NCI-H774 (cell line): ENCODE measurements around the gene BEND6.

Experiments used
- DNase-seq: peaks from one replicate; lab custom pipeline; 2025; lab: John Stamatoyannopoulos, UW

Gene BEND6

DNA sequence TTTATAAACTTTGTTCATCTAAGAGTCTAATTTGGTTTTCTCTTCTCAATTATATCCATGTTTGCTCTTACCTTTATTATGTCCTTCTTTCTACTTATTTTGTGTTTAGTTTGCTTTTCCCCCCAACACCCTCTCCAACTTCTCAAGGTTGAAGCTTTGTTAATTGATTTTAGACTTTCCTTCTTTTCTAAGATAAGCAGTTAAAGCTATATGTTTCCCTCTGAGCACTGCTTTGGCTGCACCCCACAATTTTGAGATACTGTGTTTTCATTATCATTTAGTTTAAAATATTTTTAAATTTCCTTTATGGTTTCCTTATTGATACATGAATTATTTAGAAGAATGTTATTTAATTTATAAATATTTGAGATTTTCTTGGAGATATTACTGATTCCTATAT is 13.9 kb upstream of the BEND6 start:
- no peak for DNase-seq

DNA sequence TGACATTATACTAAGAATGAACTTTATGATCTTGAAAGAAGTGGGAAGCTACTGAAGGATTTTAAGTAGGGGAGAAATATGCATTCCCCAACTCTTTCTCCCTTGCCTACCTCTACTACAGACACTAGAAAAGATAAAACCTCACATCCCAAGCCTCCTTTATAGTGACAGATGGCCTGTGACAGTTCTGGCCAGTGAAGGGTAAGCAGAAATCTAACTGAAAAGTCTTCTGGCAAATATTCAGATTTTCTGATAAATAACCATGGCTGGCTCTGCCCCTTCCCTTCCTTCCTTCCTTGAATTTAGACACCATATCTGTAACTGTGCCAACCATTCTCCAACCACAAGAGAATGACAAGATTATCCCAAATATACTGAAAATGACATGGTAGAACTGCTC is 10.2 kb upstream of the BEND6 start:
- DNase-seq, result no peak

DNA sequence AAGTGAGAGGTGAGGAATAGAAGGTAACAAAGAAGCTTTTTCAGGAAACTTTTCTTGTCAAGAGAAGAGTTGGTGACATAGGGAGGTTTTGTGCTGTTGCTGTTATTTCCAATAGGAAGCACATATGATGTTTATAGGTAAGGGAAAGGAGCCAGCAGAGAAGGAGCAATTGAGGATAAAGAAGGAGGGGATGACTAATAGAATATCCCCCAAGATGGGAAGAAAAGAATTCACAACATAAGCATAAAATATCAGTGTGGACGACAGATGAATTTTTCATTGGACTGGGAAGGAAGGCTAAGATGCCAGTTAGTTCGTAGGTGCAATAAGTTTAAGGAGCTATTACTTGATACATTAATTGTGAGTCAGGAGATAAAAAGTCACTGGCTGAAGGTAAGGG is 8.5 kb upstream of the BEND6 start:
- no peak for DNase-seq

DNA sequence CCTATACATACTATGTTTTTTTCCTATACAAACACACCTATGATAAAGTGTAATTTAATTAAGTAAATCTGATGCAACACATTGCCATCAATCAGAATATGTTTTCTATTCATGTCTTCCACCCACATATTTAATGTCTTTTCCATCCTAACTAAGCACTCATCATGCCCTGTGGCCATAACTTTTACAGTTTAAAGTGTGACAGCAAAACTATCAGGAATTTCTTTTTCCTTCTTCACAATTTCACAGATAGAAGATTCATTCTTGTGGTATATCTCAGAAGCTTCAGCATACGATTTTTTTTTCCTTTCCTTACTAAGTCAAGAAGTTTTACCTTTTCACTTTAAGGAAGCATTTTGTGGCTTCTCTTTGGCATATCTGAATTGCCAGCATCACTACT is 7.0 kb upstream of the BEND6 start:
- no peak for DNase-seq

DNA sequence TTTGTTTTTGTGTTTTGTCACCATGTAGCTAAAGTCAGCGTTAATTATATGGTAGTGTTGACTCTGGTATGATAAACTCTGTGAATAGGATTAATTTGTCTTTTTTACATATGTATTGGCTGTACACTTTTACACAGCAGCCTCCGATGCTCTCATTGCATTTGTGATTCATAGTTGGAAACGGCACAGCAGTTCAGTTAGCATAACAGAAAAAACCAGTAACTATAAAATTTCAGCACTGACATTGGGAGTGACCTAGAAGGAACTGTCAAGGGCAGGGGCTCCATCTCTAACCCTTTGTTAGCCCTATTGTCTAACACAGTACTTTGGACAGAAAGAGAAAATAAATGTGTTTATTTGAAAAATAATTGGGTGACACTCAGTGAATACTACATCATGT is 5.6 kb upstream of the BEND6 start:
- no peak for DNase-seq

DNA sequence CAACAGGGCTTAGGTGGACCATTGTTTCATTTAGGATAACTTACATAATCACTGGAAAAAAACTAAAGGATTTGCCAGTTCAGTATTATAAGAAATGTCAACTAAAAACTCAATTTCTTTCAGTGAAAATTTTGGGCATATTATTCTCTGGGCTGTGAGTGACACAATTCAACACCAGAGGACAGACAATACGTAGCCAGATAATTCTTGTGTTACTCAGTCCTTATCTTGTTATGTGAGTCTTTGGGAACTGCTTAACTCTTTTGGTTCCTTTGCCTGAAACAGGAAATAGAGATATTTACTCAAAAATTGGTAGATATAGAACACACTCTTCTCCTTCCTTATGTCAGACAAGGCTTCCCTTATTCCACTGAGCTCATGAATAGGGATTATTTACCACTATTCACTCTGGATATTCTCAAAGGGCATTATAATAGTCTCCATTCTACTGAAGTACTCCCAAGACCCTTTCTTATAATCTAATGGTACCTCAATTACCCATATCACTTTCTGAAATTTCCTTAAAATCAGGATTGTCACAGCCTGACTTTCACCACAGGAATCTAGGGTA is 4.9 kb upstream of the BEND6 start:
- DNase-seq, result no peak

DNA sequence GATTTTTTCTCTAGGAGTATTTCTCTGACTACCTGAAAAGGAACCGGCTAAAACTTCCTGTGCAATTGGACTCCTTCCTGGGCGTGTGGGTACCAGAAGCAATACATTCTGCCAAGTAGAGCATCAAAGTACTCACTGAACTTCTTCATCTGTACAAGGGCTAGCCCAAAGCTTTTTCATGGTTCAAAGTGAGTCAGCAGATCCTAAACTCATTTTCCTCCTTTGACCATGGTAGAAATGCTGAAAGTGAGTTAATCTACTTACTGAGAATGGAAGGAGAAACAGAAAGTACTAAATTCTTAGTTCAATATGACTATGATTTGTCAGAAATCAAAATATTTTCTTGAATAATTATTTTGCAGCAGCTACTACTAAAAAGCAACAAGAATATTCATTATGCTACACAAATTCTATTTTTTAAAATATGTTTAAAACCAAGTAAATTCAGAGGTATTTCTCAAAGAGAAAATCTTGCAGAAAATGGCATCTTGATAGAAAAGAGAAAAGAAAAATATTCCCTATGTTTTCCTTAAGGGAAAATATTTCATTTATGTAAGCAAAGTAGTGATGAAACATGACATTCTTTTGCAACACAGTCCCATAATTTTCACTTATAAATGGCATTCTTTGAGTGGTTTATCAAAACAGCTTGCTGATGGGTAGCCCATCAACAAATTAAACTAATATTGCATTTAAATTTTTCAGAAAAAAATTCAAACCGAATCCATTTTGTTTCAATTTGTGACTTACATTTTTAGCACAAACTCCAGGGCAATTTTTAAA is 3.7 kb upstream of the BEND6 start:
- DNase-seq, result no peak

DNA sequence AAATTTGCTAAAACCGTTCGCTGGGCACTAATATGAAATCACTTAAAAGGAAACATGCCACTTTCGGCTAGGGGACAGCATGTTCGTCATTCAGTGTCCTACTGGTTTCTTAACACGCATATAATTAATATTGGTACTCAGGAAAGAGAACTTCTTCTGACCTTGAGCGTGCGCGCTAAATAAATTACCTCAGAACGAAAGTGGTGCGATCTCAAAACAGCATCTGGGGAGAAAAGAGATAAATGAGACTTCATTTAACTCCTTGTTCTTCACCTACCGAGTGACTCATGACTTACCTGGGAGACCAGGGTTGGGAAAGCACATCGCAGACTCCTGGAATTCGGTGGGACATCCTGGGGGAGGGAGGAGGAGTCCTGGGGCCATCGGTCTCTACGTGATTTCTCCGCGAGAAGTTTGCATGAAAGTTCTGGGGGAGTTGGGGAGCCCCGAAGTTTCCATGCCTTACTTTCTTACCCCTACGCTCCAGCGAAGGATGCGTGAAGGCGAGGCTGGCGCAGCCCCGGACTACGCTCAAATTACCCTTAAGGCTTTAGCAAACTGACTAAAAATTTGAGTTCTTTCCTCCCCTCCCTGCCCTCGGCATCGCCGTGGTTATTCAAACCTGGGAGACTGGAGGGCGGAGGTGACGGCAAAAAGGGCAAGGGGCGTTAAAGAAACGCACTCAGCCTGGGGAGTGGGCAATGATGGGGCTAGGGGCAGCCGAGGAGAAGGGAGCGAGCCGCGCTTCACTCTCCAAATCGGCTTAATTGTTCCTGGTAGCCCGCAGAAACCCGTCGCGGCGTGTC is 1.1 kb upstream of the BEND6 start:
- DNase-seq, result no peak

DNA sequence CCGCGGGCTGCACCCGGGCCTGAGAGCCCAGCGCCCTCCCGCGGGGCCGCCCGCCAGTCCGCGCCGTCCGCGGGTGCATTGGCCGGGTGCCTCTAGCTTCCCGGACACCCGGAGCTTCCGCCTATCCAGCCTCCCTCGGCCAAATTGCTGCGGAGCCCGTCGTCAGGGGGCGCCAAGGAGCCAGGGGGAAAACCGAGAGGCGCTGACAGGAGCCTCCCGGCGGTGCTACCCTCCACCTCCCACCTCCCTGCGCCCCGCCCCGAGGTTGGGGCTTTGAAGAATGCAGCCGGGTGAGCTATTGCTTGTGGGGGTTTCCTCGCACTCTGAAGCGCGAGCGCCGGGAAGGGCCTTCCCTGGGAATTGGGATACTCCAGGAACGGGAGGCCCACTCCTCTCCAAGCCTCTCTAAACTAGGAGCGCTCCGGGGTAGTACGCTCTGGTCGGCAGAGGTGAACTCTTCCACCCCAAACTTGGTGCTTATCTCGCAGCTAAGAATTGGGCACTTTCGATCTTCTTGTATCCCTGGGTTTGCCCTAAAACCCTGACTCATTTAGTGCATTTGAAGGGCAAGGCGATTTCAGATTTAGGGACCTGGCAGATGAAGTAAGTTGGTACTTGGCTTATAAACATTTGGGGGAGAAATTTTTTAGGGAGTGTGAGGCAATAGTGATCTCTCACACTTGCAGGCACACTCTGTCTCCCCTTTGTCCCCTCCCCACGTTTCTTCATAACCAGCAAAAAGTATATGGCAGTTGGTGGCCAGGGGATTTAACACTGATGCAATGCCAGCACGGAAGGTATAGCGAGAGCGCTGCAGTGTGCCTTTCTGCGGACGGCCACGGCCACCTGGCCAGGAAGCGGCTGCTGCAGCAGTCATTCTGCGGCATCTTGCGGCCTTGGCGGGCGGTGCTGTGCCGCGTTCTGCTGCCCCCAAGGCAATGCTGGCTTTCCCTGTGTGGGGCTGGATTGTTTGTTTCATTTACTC is 556 bp downstream of the BEND6 start:
- DNase-seq, result peak; percentile 79

DNA sequence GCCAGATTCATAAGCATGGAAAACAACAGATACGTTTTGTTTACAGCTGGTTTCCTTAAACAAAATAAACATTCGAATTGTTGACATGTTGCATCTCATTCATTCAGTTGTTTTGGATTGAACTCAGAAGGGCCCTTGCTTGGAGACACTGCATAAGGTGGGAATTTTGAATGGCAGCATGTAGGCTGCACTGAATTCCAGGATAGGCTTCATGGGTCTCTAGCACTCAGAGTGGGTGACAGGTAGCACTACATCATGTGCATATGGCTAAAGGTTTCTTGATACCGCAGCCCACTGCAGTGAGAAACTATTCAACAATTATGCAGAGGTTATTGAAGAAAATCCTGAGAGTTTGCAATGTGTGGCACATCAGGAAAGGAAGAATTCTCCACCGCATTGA is 1.6 kb downstream of the BEND6 start:
- DNase-seq, result no peak

DNA sequence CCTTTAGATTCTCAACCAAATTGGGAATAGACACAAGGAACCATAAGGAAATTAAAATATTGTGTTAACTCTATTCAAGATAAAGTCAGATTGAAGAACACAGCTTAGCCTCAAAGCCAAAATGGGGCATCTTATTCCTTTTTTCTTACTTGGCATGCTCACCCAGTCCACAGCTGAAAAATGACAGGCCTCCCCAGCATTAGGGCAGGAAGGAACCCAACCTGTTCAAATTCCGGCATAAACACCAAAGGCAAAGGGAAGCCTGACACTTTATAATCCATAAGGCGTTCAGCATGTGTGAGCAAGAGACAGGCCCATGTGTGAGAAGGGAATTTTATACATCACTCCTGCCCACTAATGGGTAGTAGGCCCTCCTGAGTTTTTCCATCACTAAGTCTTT is 2.9 kb downstream of the BEND6 start:
- DNase-seq, result no peak

DNA sequence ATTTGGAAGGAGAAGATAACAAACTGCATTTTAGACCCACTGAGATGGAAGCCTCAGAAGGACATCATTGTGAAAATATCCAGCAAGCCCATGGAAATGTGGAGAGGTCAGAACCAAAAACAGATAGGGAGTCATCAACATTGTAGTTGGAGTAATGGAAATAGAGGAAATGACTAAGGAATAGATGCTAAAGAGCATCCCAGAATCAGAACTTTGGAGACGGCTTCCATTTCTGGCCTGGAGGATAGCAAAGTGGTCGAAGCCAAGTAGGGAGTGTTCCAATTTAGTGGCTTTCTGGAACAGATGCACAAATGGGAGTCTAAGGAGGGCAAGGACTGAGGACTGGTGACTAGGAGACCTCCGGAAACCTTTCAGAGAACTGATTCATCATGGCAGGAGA is 3.6 kb downstream of the BEND6 start:
- no peak for DNase-seq

DNA sequence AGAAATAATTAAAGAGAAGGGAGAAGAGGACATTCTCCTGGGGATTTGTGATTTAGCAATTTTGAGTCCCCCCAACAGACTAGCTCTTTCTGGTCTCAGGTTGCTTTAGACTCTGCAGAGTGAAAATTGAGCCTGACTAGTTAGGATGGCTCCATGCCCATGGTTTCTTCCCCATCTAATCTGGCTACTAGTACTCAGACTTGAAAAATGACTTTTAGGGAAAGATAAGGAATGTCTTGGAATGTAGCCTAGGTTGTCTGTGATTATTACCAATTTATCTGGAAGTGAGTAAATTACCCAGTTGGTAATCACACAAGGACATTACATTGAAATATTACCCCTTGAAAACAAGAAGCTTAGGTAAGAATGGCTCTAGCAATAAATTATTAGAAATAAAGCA is 4.2 kb downstream of the BEND6 start:
- no peak for DNase-seq

DNA sequence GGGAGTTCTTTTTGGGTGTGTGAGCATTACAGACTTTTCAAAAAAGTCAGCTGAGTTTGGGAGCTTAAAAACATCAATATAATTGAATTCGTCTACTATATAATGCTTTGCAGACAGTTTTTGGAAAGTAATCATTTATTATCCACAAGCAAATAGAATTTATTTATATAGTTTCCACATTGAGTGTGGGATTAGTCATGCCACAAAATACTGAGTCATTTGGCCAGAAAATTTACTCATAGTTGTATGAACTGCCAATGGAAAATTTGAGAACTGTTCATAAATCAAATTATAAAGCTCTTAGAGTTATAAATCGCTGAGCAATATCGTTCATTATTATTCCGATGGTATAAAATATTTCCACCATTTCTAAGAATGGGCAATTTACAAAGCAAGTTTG is 5.0 kb downstream of the BEND6 start:
- no peak for DNase-seq

DNA sequence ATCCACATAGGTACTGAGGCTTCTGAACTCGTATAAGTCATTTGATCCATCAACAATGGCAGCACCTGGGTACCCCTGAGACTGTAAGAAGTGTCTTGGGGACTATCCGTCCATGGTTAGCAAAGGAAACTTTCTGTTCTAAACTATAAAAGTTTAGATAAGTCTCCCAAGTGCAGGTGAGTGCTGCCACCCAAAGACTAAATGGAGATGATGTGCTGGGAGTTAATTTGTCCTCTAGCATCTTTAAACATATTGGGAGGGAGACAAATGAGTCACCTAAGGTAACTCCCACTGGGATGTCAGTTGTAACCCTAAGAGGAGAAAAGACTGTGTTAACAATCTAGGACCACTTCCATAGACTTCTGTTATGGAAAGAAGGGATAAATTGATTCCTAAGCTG is 6.2 kb downstream of the BEND6 start:
- no peak for DNase-seq

DNA sequence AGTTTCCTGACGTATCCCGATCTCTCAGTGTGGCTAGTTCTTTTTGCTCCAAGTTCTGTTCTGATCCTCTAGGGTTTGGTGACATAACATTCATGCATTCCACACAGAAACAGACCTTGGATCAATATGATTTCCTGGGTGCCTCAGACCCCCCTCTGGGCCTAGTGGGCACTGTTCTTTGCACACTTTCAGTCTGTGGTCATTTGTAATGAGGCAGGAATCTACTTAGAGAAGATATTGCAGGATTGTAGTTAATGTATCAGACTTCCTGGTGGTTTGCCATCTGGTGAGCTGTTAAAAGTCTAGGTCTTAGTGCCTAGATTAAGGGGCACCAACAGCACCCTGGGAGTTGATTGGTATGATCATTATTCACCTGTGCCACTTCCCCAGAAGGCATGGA is 7.5 kb downstream of the BEND6 start:
- no peak for DNase-seq

DNA sequence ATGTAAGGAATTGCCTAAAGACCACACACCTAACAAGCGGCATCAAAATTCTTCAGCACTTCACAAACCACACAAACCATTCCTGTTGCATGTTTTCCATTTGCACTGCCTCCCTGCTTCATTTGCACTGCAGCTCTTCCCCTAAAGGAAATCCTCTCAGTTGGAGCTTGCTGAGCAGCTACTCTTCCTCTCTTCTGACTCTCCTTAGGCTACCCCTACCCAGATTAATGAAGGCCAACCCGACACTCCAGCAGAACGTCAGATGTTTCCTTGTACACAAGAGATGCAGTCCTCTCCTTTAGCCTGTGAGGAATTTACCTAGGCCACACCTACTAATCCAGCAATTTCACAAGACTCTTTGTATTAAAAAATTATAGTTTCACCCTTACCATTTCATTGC is 8.1 kb downstream of the BEND6 start:
- DNase-seq, result no peak

DNA sequence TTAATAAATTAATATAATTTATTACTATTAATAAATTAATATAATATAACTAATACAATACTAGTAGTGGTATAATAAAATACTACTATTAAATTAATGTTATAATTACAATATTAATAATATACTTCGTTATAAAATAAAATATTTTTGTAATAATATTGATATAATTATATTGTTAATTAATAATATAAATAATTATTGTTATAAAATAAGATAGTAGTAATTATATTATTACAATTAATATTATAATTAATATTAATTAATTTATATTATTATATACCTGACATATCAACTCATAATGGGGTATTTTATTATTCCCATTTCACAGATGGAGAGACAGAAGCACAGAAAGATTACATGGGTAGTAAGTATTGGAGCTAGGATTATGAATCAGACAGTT is 8.9 kb downstream of the BEND6 start:
- no peak for DNase-seq

DNA sequence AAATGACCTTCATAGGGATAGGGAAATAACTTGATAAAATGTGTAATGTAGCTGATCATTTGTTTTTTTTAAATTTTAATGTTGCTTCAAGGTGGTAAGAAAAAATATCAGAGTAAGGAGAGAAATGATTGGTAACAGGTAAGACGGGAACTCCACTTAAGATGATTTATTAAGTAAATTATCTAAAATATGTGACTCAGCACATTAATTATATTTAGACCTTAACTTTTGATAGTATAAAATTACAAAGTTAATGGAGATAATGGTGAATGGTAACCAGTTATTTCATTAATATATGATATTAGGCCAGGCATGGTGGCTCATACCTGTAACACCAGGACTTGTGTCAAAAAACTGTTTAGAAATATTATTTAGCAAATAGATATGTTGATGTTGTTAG is 10.2 kb downstream of the BEND6 start:
- no peak for DNase-seq

DNA sequence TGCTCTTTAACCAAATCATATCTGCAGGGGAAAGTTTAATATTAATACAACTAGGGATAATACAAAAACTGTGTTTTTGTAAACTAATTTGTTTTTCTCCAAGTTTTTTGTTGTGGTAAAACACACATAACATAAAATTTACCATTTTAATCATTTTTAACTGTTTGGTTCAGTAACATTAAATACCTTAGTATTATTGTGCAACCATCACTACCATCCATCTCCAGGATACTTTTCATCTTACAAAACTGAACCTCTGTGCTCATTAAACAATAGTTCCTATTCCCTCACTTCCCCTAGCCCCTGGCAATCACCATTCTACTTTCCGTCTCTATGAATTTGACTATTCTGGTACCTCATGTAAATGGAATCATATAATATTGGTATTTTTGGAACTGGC is 15.9 kb downstream of the BEND6 start:
- DNase-seq, result no peak

DNA sequence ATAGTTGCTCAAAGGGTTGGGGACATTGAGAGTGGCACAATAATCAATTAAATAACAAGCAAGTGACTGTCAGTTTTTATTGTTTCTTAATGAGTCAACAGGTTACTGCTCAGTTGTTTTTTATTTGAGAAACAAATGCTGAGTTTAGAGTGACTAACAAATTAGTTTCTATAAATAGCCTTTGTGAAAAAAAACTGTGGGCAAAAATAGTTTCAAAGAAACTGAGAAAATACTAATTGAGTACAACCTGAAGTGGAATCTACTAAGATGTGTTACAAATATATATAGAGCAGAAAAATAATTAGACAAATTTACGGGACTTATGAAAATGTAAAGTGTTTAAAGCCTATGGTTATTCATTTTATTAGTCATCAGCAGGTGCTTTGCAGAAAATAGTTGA is 22.3 kb downstream of the BEND6 start:
- no peak for DNase-seq

DNA sequence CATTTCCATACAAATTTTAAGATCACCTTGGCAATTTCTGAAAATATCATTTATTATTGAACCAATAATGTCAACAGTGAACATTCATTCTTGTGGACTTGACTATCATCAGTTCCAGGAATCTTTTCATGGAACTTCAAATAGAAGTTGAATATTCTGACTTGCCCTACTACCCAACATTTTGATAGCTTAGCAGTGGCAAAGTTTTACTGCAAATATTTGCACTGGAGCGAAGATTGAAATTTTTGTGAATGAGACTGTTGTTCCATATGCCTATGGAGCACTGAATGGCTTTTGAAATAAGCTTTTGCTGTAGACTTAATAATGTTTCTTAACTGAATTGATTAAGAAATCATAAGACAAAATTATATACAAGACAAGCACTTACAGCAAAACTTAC is 23.6 kb downstream of the BEND6 start:
- no peak for DNase-seq
